ENCODE results near the gene CARS1. TPM values are rescaled to one million over a fixed set of nuclear protein-coding genes. Genes with fewer than 3 reads are reported as not detected.
A peak's percentile ranks its signal among the peaks of the same experiment; 100 is the strongest.

Gene CARS1
- total RNA-seq, 1 donor from 2014 or later = 134 TPM

DNA sequence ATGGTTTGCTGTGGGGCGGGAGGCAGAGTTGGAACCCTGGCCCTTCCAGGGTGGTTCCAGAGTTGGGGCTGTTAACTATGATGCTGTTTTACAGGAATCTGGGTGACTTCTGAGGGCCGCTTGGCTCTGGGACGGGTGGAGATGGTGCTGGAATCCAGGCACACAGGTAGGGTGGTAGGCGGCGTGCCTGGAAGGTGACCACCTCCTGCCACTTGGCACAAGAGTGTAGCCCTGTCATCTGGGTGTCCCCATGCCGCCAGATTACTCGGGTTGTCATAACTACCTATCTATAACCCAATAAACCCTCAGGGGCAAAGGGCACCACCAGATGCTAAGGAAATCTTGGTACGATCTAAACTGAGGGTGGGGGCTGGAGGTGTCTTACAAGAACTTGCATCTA, 1.3 kb downstream of the CARS1 start:
- no peaks in the 10 kb centered on the region for H3K9me3 Mint-ChIP-seq (ENCODE audit: unreplicated experiment)
- peaks cover 17% of the 10 kb centered on the region for H3K36me3 Mint-ChIP-seq (ENCODE audit: unreplicated experiment)
- H3K27me3 Mint-ChIP-seq (ENCODE audit: unreplicated experiment) = no peaks in the 10 kb centered on the region
- H3K4me3 Mint-ChIP-seq (ENCODE audit: unreplicated experiment) = peak overlapping the region; percentile 88
- H3K4me1 Mint-ChIP-seq (ENCODE audit: unreplicated experiment) = peaks cover 61% of the 10 kb centered on the region
- TF ChIP-seq, protein P1, sequence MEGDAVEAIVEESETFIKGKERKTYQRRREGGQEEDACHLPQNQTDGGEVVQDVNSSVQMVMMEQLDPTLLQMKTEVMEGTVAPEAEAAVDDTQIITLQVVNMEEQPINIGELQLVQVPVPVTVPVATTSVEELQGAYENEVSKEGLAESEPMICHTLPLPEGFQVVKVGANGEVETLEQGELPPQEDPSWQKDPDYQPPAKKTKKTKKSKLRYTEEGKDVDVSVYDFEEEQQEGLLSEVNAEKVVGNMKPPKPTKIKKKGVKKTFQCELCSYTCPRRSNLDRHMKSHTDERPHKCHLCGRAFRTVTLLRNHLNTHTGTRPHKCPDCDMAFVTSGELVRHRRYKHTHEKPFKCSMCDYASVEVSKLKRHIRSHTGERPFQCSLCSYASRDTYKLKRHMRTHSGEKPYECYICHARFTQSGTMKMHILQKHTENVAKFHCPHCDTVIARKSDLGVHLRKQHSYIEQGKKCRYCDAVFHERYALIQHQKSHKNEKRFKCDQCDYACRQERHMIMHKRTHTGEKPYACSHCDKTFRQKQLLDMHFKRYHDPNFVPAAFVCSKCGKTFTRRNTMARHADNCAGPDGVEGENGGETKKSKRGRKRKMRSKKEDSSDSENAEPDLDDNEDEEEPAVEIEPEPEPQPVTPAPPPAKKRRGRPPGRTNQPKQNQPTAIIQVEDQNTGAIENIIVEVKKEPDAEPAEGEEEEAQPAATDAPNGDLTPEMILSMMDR (IDR thresholded peaks at IDR 0.05) = no peak
- no peak for DNase-seq (ENCODE audit: extremely low spot score, unreplicated experiment)
- peak overlapping the region; percentile 93 for H3K27ac Mint-ChIP-seq (ENCODE audit: unreplicated experiment)

GRCh38 chr11:3052567-3052966, 4.7 kb downstream of the CARS1 start:
- Mint-ChIP-seq H3K9me3 (ENCODE audit: unreplicated experiment) (no peaks in the 10 kb centered on the region), H3K36me3 (ENCODE audit: unreplicated experiment) (peaks cover 17% of the 10 kb centered on the region), H3K27ac (ENCODE audit: unreplicated experiment) (peak overlapping the region; percentile 52), H3K4me3 (ENCODE audit: unreplicated experiment) (peak overlapping the region; percentile 1), H3K27me3 (ENCODE audit: unreplicated experiment) (no peaks in the 10 kb centered on the region), H3K4me1 (ENCODE audit: unreplicated experiment) (peaks cover 81% of the 10 kb centered on the region)
- TF ChIP-seq, protein P1 (IDR thresholded peaks at IDR 0.05) = no peak
- no peak for DNase-seq (ENCODE audit: extremely low spot score, unreplicated experiment)

DNA sequence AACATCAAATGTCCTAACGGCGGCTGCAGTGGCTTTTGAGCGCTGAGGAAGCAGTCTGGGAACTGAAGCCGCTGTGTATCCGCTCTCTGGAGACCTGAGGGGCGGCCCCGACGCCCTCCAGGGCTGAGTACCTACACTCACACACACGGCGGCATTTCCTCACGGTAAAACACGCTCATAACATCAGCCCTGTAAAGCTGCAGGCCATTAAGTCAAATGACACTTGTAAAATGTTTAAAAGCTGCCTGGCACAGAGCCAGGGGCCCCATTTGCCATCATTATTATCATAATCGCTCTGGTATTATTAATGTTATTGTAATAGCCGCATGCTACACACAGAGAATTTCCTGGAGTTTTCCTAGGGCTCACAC, 5.1 kb downstream of the CARS1 start:
- Mint-ChIP-seq H3K36me3 (ENCODE audit: unreplicated experiment) (peaks cover 17% of the 10 kb centered on the region), H3K27ac (ENCODE audit: unreplicated experiment) (peak overlapping the region; percentile 100), H3K4me3 (ENCODE audit: unreplicated experiment) (peak overlapping the region; percentile 50), H3K4me1 (ENCODE audit: unreplicated experiment) (peaks cover 83% of the 10 kb centered on the region), H3K27me3 (ENCODE audit: unreplicated experiment) (no peaks in the 10 kb centered on the region), H3K9me3 (ENCODE audit: unreplicated experiment) (no peaks in the 10 kb centered on the region)
- DNase-seq (ENCODE audit: extremely low spot score, unreplicated experiment) = no peak
- TF ChIP-seq, protein P1 (IDR thresholded peaks at IDR 0.05) = no peak

- Mint-ChIP-seq H3K27ac (ENCODE audit: unreplicated experiment) (peak overlapping the region; percentile 100), H3K36me3 (ENCODE audit: unreplicated experiment) (peaks cover 20% of the 10 kb centered on the region), H3K9me3 (ENCODE audit: unreplicated experiment) (no peaks in the 10 kb centered on the region), H3K4me1 (ENCODE audit: unreplicated experiment) (peaks cover 86% of the 10 kb centered on the region), H3K4me3 (ENCODE audit: unreplicated experiment) (peak overlapping the region; percentile 73), H3K27me3 (ENCODE audit: unreplicated experiment) (no peaks in the 10 kb centered on the region)
- no peak for DNase-seq (ENCODE audit: extremely low spot score, unreplicated experiment)
- TF ChIP-seq, protein P1 (IDR thresholded peaks at IDR 0.05) = peak; percentile 25
Observed at GRCh38 chr11:3051196-3052108, 5.8 kb downstream of the CARS1 start.

GRCh38 chr11:3050386-3051195, 6.6 kb downstream of the CARS1 start:
- H3K36me3 Mint-ChIP-seq (ENCODE audit: unreplicated experiment) = peaks cover 23% of the 10 kb centered on the region

More at GRCh38 chr11:3050386-3051195, 6.6 kb downstream of the CARS1 start:
- H3K4me3 Mint-ChIP-seq (ENCODE audit: unreplicated experiment) = peak overlapping the region; percentile 73
- no peaks in the 10 kb centered on the region for H3K9me3 Mint-ChIP-seq (ENCODE audit: unreplicated experiment)
- no peaks in the 10 kb centered on the region for H3K27me3 Mint-ChIP-seq (ENCODE audit: unreplicated experiment)
- DNase-seq (ENCODE audit: extremely low spot score, unreplicated experiment) = no peak
- peaks cover 78% of the 10 kb centered on the region for H3K4me1 Mint-ChIP-seq (ENCODE audit: unreplicated experiment)
- peak overlapping the region; percentile 100 for H3K27ac Mint-ChIP-seq (ENCODE audit: unreplicated experiment)
- TF ChIP-seq, protein P1 (IDR thresholded peaks at IDR 0.05) = no peak

Measured in osteocyte (in vitro differentiated cells).